ENCODE results near the gene FBXL19.

DNA sequence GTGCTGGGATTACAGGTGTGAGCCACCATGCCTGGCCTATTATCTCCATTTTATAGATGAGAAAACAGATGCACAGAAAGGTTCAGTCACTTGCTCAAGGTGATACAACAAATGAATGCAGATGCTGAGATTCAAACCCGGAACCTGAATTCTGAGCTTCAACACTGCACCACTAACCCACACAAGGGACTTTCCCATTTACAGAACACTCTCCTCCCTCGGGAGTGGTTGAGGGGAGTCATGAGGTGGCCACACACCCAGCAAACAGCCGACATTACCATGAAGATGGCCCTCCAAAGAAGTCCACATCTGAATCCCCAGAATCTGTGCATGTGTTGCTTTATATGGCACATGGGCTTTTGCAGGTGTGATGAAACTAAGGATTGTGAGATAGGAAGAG is 38.6 kb upstream of the FBXL19 start:
- TF ChIP-seq POLR2AphosphoS5 (IDR thresholded peaks at IDR 0.05; ENCODE audit: insufficient read depth in 1 of 2, low read depth in 1 of 2) (no peak), CTCF (IDR thresholded peaks at IDR 0.05) (no peak), POLR2A (IDR thresholded peaks at IDR 0.05) (no peak)

Data from vagina (tissue), 2 donors.